Kidney epithelial cell (primary cell): Measurements from ENCODE around the gene ECT2L. TPM values are rescaled to one million over a fixed set of nuclear protein-coding genes. Genes with fewer than 3 reads are reported as not detected.

Source experiments
- DNase-seq: peaks from one replicate; pipeline ENCODE4 v3.0.0-alpha.2; 2010; ENCODE audit warnings: low read depth
- H3K27me3 ChIP-seq: 2 replicates; pipeline ENCODE4 v1.6.0; 2011; ENCODE audit warnings: low read length; ENCODE audit not compliant: control insufficient read depth, insufficient read depth
- H3K36me3 ChIP-seq: 2 replicates; pipeline ENCODE4 v1.5.1; 2011; ENCODE audit warnings: low read length; ENCODE audit not compliant: control insufficient read depth, insufficient read depth
- H3K4me3 ChIP-seq: 2 replicates; pipeline ENCODE4 v1.5.1; 2011; ENCODE audit warnings: low read depth, mild to moderate bottlenecking, control low read depth, low read length
- CTCF ChIP-seq: IDR thresholded peaks from 2 replicates; pipeline ENCODE4 v1.5.1; 2011; ENCODE audit warnings: mild to moderate bottlenecking, moderate library complexity, low read length, control low read depth, inconsistent platforms; ENCODE audit not compliant: insufficient read depth, poor library complexity, severe bottlenecking
- total RNA-seq: library from RNA; depleted of rRNA; stranded (reverse); fragments of >200 nt; gene quantifications from 2 replicates; pipeline ENCODE4 v1.2.3, GENCODE V29; 2015

Gene ECT2L
- total RNA-seq, 1 donor from 2014 or later = not detected

GRCh38 chr6:138891255-138891986 lies 95.5 kb downstream of the ECT2L start:
- Histone ChIP-seq H3K36me3 (no peaks in the 10 kb centered on the region), H3K27me3 (no peaks in the 10 kb centered on the region), H3K4me3 (no peak overlapping the region)
- no peak for TF ChIP-seq CTCF
- DNase-seq = no peak

GRCh38 chr6:138896104-138896756 lies 100.3 kb downstream of the ECT2L start:
- Histone ChIP-seq H3K36me3 (no peaks in the 10 kb centered on the region), H3K27me3 (no peaks in the 10 kb centered on the region), H3K4me3 (no peak overlapping the region)
- DNase-seq = no peak
- no peak for TF ChIP-seq CTCF

- DNase-seq = no peak
- H3K4me3 ChIP-seq = no peak overlapping the region
- no peaks in the 10 kb centered on the region for H3K27me3 ChIP-seq
- no peak for TF ChIP-seq CTCF
- no peaks in the 10 kb centered on the region for H3K36me3 ChIP-seq
Observed at GRCh38 chr6:138897031-138897430, 101.1 kb downstream of the ECT2L start.

- H3K36me3 ChIP-seq = peaks cover 4% of the 10 kb centered on the region
- H3K27me3 ChIP-seq = no peaks in the 10 kb centered on the region
- no peak for DNase-seq
- H3K4me3 ChIP-seq = no peak overlapping the region
- no peak for TF ChIP-seq CTCF
Observed at GRCh38 chr6:138907167-138907566, 111.3 kb downstream of the ECT2L start.

- no peak for TF ChIP-seq CTCF
- DNase-seq = no peak
- Histone ChIP-seq H3K27me3 (no peaks in the 10 kb centered on the region), H3K36me3 (peaks cover 4% of the 10 kb centered on the region), H3K4me3 (no peak overlapping the region)
Observed at GRCh38 chr6:138909511-138909910, 113.6 kb downstream of the ECT2L start.
